Prostate gland (tissue), 2 donors: ENCODE data around the gene LIF.

Experiments
- CTCF ChIP-seq, 4 experiments: fragments of 200-600 bp in 2 of 4; fragments of 450-650 bp in 2 of 4; sonication (generic) in 2 of 4; IDR thresholded peaks; 1 replicate in 3 of 4; 2 replicates in 1 of 4; pipeline ENCODE4 v1.5.1; 2016 to 2019; ENCODE audit warnings: antibody characterized with exemption in 4 of 4, mild to moderate bottlenecking in 2 of 4, moderate library complexity in 2 of 4
- POLR2A ChIP-seq: fragments of 450-650 bp; IDR thresholded peaks from one replicate; pipeline ENCODE4 v1.6.1; 2016; ENCODE audit warnings: antibody characterized with exemption, mild to moderate bottlenecking
- POLR2AphosphoS5 ChIP-seq: sonication (generic); formaldehyde crosslinking; IDR thresholded peaks from one replicate; pipeline ENCODE4 v1.6.1; 2017; ENCODE audit warnings: antibody characterized with exemption

- no peak for TF ChIP-seq CTCF (IDR thresholded peaks at IDR 0.05)
- no peak for TF ChIP-seq POLR2AphosphoS5
- TF ChIP-seq POLR2A, result no peak
Observed at GRCh38 chr22:30239488-30240405, 6.8 kb downstream of the LIF start.
